Right cardiac atrium (tissue), 5 donors: ENCODE measurements around the gene SCAF8. TPM values are rescaled to one million over a fixed set of nuclear protein-coding genes. Genes with fewer than 3 reads are reported as not detected.
A peak's percentile ranks its signal among the peaks of the same experiment; 100 is the strongest.
"Not testable (repeated sequence)": the region's sequence is repeated elsewhere in the genome, so short reads cannot be mapped to it uniquely, and the experiment has no call there.

ENCODE experiments used
- ATAC-seq, 2 donors: fragments of 200-7000 bp; cut with Tn5 transposase; one replicate each; pipeline versions ENCODE4 v1.8.0 to v1.9.1; 2020; ENCODE audit warnings: moderate library complexity in 2 of 2, mild to moderate bottlenecking in 1 of 2
- DNase-seq, 3 donors: peaks; one replicate each; pipeline ENCODE4 v3.0.0-alpha.2; 2020
- H3K27ac ChIP-seq: one replicate; pipeline ENCODE4 v1.5.1; 2013; ENCODE audit warnings: mild to moderate bottlenecking, low read length, control low read depth, moderate library complexity
- H3K27me3 ChIP-seq: one replicate; pipeline ENCODE4 v1.6.1; 2013; ENCODE audit not compliant: control insufficient read depth, insufficient read depth
- H3K4me1 ChIP-seq: one replicate; pipeline ENCODE4 v1.6.1; 2013; ENCODE audit warnings: low read length; ENCODE audit not compliant: control insufficient read depth, insufficient read depth
- H3K4me3 ChIP-seq: one replicate; pipeline ENCODE4 v1.5.1; 2013; ENCODE audit warnings: low read length, control low read depth
- H3K9me3 ChIP-seq: one replicate; pipeline ENCODE4 v1.6.1; 2013; ENCODE audit warnings: low read length; ENCODE audit not compliant: control insufficient read depth
- WGBS: extraction: QIAGEN DNeasy Blood & Tissue Kit; methylation state at CpG from one replicate; pipeline ENCODE4 v1.1.7; 2013; 5-methylcytosine and 5-hydroxymethylcytosine counted together
- intact Hi-C, 4 donors: fragments of 100-400 bp; cut with DNase I; formaldehyde crosslinking; loops; one replicate each; pipeline versions ENCODE4 v1.11.0 to v1.14.0; 2022 to 2023
- polyA plus RNA-seq: library from polyadenylated mRNA; stranded (reverse); fragments of 200-250 nt; gene quantifications from one replicate; pipeline ENCODE4 v1.2.3, GENCODE V29; 2013
- total RNA-seq, 4 donors: library from RNA; stranded (reverse); fragmentation: NEBNext Ultra II Directional; extraction: Animal tissue kit (Norgen Biotek cat#: 25700); gene quantifications; one replicate each; pipeline ENCODE4 v1.2.1, GENCODE V29; 2021
- donor health status: healthy with polysubstance abuse.
- donor health status: DM: no; HTN: yes; CAD: no.
- donor health status: DM: no; HTN: no; CAD: no.
- donor health status: DM: no; HTN: yes; CAD: no; lungs with severe emphysema.
- donor health status: DM: yes; HTN: yes; CAD: no.

The SCAF8 gene
- total and polyA plus RNA-seq, 5 donors = 11.2 to 46.4 (median 42.5) TPM

GRCh38 chr6:154757352-154758050, 24.3 kb downstream of the SCAF8 start:
- 45% methylated on average over 3 of the region's 3 CpGs for WGBS
- no peak overlapping the region for H3K27ac ChIP-seq
- DNase-seq = no peak
- intact Hi-C loops = loop anchor here in 1 of 4 donors (10.0 kb wide), 1 partner anchor 47 kb away; no protein-coding TSS in a partner anchor
- peaks cover 3% of the 10 kb centered on the region for H3K4me1 ChIP-seq
- no peak overlapping the region for H3K4me3 ChIP-seq
- no peaks in the 10 kb centered on the region for H3K27me3 ChIP-seq
- H3K9me3 ChIP-seq = no peaks in the 10 kb centered on the region
- ATAC-seq = peak in 1 of 2 donors; percentile 51

- Histone ChIP-seq H3K27me3 (no peaks in the 10 kb centered on the region), H3K4me3 (no peak overlapping the region), H3K4me1 (peaks cover 3% of the 10 kb centered on the region), H3K27ac (no peak overlapping the region), H3K9me3 (no peaks in the 10 kb centered on the region)
- intact Hi-C loops = loop anchor here in 1 of 4 donors (10.0 kb wide), 1 partner anchor 47 kb away; no protein-coding TSS in a partner anchor
- ATAC-seq (no peak), DNase-seq (no peak)
- WGBS = 77% methylated on average over 6 of the region's 6 CpGs
These were observed 24.9 kb downstream of the SCAF8 start for GRCh38 chr6:154758125-154758524.

GRCh38 chr6:154763650-154764049, 30.4 kb downstream of the SCAF8 start:
- Histone ChIP-seq H3K4me1 (peaks cover 10% of the 10 kb centered on the region), H3K27me3 (no peaks in the 10 kb centered on the region), H3K9me3 (no peaks in the 10 kb centered on the region), H3K4me3 (no peak overlapping the region), H3K27ac (no peak overlapping the region)
- DNase-seq (no peak), ATAC-seq (no peak)
- intact Hi-C loops = no loop called here
- WGBS = 82% methylated on average over 1 of the region's 1 CpG

- H3K4me3 ChIP-seq = no peak overlapping the region
- H3K27me3 ChIP-seq = no peaks in the 10 kb centered on the region
- WGBS = 22% methylated on average over 1 of the region's 1 CpG
- peaks cover 10% of the 10 kb centered on the region for H3K4me1 ChIP-seq
- intact Hi-C loops = no loop called here
- H3K9me3 ChIP-seq = no peaks in the 10 kb centered on the region
- ATAC-seq (no peak), DNase-seq (no peak)
- H3K27ac ChIP-seq = no peak overlapping the region
These were observed 32.1 kb downstream of the SCAF8 start for GRCh38 chr6:154765273-154765672.

- intact Hi-C loops = no loop called here
- H3K27me3 ChIP-seq = no peaks in the 10 kb centered on the region
- WGBS = 11% methylated on average over 3 of the region's 3 CpGs
- ATAC-seq (peak; percentile 52 to 63), DNase-seq (no peak)
- peak overlapping the region; percentile 93 for H3K27ac ChIP-seq
- peaks cover 10% of the 10 kb centered on the region for H3K4me1 ChIP-seq
- H3K9me3 ChIP-seq = no peaks in the 10 kb centered on the region
- H3K4me3 ChIP-seq = no peak overlapping the region
These were observed 33.1 kb downstream of the SCAF8 start for GRCh38 chr6:154766288-154766687.

GRCh38 chr6:154767003-154767723, 33.9 kb downstream of the SCAF8 start:
- no peak overlapping the region for H3K27ac ChIP-seq

GRCh38 chr6:154768280-154768679, 35.1 kb downstream of the SCAF8 start:
- Histone ChIP-seq H3K27ac (no peak overlapping the region), H3K4me3 (no peak overlapping the region)
- whole genome bisulfite sequencing = 74% methylated on average over 3 of the region's 3 CpGs

More at GRCh38 chr6:154767003-154767723, 33.9 kb downstream of the SCAF8 start:
- no peaks in the 10 kb centered on the region for H3K9me3 ChIP-seq
- no peaks in the 10 kb centered on the region for H3K27me3 ChIP-seq
- intact Hi-C loops = no loop called here
- no peak for DNase-seq
- peak; percentile 34 to 45 for ATAC-seq
- H3K4me3 ChIP-seq = no peak overlapping the region
- 52% methylated on average over 3 of the region's 3 CpGs for WGBS
- H3K4me1 ChIP-seq = peaks cover 10% of the 10 kb centered on the region

GRCh38 chr6:154773610-154774089, 40.4 kb downstream of the SCAF8 start:
- Histone ChIP-seq H3K27ac (no peak overlapping the region), H3K4me1 (no peaks in the 10 kb centered on the region), H3K27me3 (no peaks in the 10 kb centered on the region), H3K9me3 (no peaks in the 10 kb centered on the region), H3K4me3 (no peak overlapping the region)
- DNase-seq = no peak
- 86% methylated on average over 4 of the region's 4 CpGs for WGBS
- intact Hi-C loops = no loop called here
- ATAC-seq = no peak

More at GRCh38 chr6:154768280-154768679, 35.1 kb downstream of the SCAF8 start:
- no peaks in the 10 kb centered on the region for H3K27me3 ChIP-seq
- no peaks in the 10 kb centered on the region for H3K9me3 ChIP-seq
- no peak for ATAC-seq
- peaks cover 10% of the 10 kb centered on the region for H3K4me1 ChIP-seq
- intact Hi-C loops = no loop called here
- DNase-seq = no peak

- H3K4me1 ChIP-seq, H3K4me3 ChIP-seq, ATAC-seq, intact Hi-C loops, H3K27ac ChIP-seq, H3K27me3 ChIP-seq, H3K9me3 ChIP-seq, DNase-seq: not testable (repeated sequence)
- 95% methylated on average over 5 of the region's 5 CpGs for WGBS
These were observed 45.9 kb downstream of the SCAF8 start for GRCh38 chr6:154779157-154779556.

- WGBS = 82% methylated on average over 4 of the region's 4 CpGs
- intact Hi-C loops = no loop called here
- Histone ChIP-seq H3K9me3 (no peaks in the 10 kb centered on the region), H3K4me3 (no peak overlapping the region), H3K27me3 (no peaks in the 10 kb centered on the region), H3K27ac (no peak overlapping the region), H3K4me1 (no peaks in the 10 kb centered on the region)
- ATAC-seq (no peak), DNase-seq (no peak)
These were observed 49.0 kb downstream of the SCAF8 start for GRCh38 chr6:154782193-154782592.

GRCh38 chr6:154783229-154783628, 50.0 kb downstream of the SCAF8 start:
- DNase-seq = no peak
- intact Hi-C loops = no loop called here
- H3K27me3 ChIP-seq = no peaks in the 10 kb centered on the region
- no peak overlapping the region for H3K27ac ChIP-seq
- ATAC-seq = no peak
- H3K4me1 ChIP-seq = no peaks in the 10 kb centered on the region
- no peaks in the 10 kb centered on the region for H3K9me3 ChIP-seq
- H3K4me3 ChIP-seq = no peak overlapping the region
- 93% methylated on average over 2 of the region's 2 CpGs for WGBS
